Measurements from ENCODE around the gene NAT10. TPM values are rescaled to one million over a fixed set of nuclear protein-coding genes. Genes with fewer than 3 reads are reported as not detected.

The NAT10 gene
- total RNA-seq, 1 donor from 2014 or later = 15.7 TPM

GRCh38 chr11:34132261-34132965 is 27.0 kb downstream of the NAT10 start:
- no peak overlapping the region for H3K27ac ChIP-seq (ENCODE audit: low read depth, low read length)
- peaks cover 59 to 71% (median 71%) of the 10 kb centered on the region in 3 donors for H3K36me3 ChIP-seq (ENCODE audit: control insufficient read depth in 3 of 3, insufficient read depth in 3 of 3, low read length in 3 of 3)
- no peak overlapping the region for H3K9ac ChIP-seq (ENCODE audit: low read depth in 1 of 3, low read length in 3 of 3)
- no peak overlapping the region for H3K4me3 ChIP-seq (ENCODE audit: low read length in 3 of 3)
- H3K27me3 ChIP-seq (ENCODE audit: control insufficient read depth in 3 of 3, insufficient read depth in 3 of 3, low read length in 3 of 3) = no peaks in the 10 kb centered on the region
- no peaks in the 10 kb centered on the region for H3K9me3 ChIP-seq (ENCODE audit: control insufficient read depth in 3 of 3, low read length in 3 of 3)
- no peaks in the 10 kb centered on the region for H3K4me1 ChIP-seq (ENCODE audit: control insufficient read depth in 3 of 3, insufficient read depth in 3 of 3, low read length in 3 of 3)

- Histone ChIP-seq H3K9me3 (ENCODE audit: control insufficient read depth in 3 of 3, low read length in 3 of 3) (no peaks in the 10 kb centered on the region), H3K27me3 (ENCODE audit: control insufficient read depth in 3 of 3, insufficient read depth in 3 of 3, low read length in 3 of 3) (no peaks in the 10 kb centered on the region), H3K36me3 (ENCODE audit: control insufficient read depth in 3 of 3, insufficient read depth in 3 of 3, low read length in 3 of 3) (peaks cover 74 to 88% (median 80%) of the 10 kb centered on the region in 3 donors)
Observed at GRCh38 chr11:34134765-34135164, 29.3 kb downstream of the NAT10 start.

GRCh38 chr11:34135439-34135838 is 30.0 kb downstream of the NAT10 start:
- Histone ChIP-seq H3K9ac (ENCODE audit: low read depth in 1 of 3, low read length in 3 of 3) (no peak overlapping the region), H3K4me3 (ENCODE audit: low read length in 3 of 3) (no peak overlapping the region), H3K36me3 (ENCODE audit: control insufficient read depth in 3 of 3, insufficient read depth in 3 of 3, low read length in 3 of 3) (peaks cover 79 to 91% (median 85%) of the 10 kb centered on the region in 3 donors)

More at GRCh38 chr11:34134765-34135164, 29.3 kb downstream of the NAT10 start:
- H3K27ac ChIP-seq (ENCODE audit: low read depth, low read length) = no peak overlapping the region
- no peak overlapping the region for H3K9ac ChIP-seq (ENCODE audit: low read depth in 1 of 3, low read length in 3 of 3)
- H3K4me3 ChIP-seq (ENCODE audit: low read length in 3 of 3) = no peak overlapping the region
- no peaks in the 10 kb centered on the region for H3K4me1 ChIP-seq (ENCODE audit: control insufficient read depth in 3 of 3, insufficient read depth in 3 of 3, low read length in 3 of 3)

GRCh38 chr11:34136420-34136819 is 31.0 kb downstream of the NAT10 start:
- Histone ChIP-seq H3K4me3 (ENCODE audit: low read length in 3 of 3) (no peak overlapping the region), H3K4me1 (ENCODE audit: control insufficient read depth in 3 of 3, insufficient read depth in 3 of 3, low read length in 3 of 3) (no peaks in the 10 kb centered on the region), H3K27me3 (ENCODE audit: control insufficient read depth in 3 of 3, insufficient read depth in 3 of 3, low read length in 3 of 3) (no peaks in the 10 kb centered on the region), H3K36me3 (ENCODE audit: control insufficient read depth in 3 of 3, insufficient read depth in 3 of 3, low read length in 3 of 3) (peaks cover 80 to 91% (median 85%) of the 10 kb centered on the region in 3 donors), H3K27ac (ENCODE audit: low read depth, low read length) (no peak overlapping the region), H3K9ac (ENCODE audit: low read depth in 1 of 3, low read length in 3 of 3) (no peak overlapping the region), H3K9me3 (ENCODE audit: control insufficient read depth in 3 of 3, low read length in 3 of 3) (no peaks in the 10 kb centered on the region)

More at GRCh38 chr11:34135439-34135838, 30.0 kb downstream of the NAT10 start:
- Histone ChIP-seq H3K9me3 (ENCODE audit: control insufficient read depth in 3 of 3, low read length in 3 of 3) (no peaks in the 10 kb centered on the region), H3K4me1 (ENCODE audit: control insufficient read depth in 3 of 3, insufficient read depth in 3 of 3, low read length in 3 of 3) (no peaks in the 10 kb centered on the region), H3K27ac (ENCODE audit: low read depth, low read length) (no peak overlapping the region), H3K27me3 (ENCODE audit: control insufficient read depth in 3 of 3, insufficient read depth in 3 of 3, low read length in 3 of 3) (no peaks in the 10 kb centered on the region)

GRCh38 chr11:34139346-34139745 is 33.9 kb downstream of the NAT10 start:
- Histone ChIP-seq H3K36me3 (ENCODE audit: control insufficient read depth in 3 of 3, insufficient read depth in 3 of 3, low read length in 3 of 3) (peaks cover 86 to 94% (median 93%) of the 10 kb centered on the region in 3 donors), H3K4me1 (ENCODE audit: control insufficient read depth in 3 of 3, insufficient read depth in 3 of 3, low read length in 3 of 3) (no peaks in the 10 kb centered on the region), H3K9me3 (ENCODE audit: control insufficient read depth in 3 of 3, low read length in 3 of 3) (no peaks in the 10 kb centered on the region), H3K9ac (ENCODE audit: low read depth in 1 of 3, low read length in 3 of 3) (no peak overlapping the region), H3K4me3 (ENCODE audit: low read length in 3 of 3) (no peak overlapping the region), H3K27ac (ENCODE audit: low read depth, low read length) (no peak overlapping the region), H3K27me3 (ENCODE audit: control insufficient read depth in 3 of 3, insufficient read depth in 3 of 3, low read length in 3 of 3) (no peaks in the 10 kb centered on the region)

- no peaks in the 10 kb centered on the region for H3K4me1 ChIP-seq (ENCODE audit: control insufficient read depth in 3 of 3, insufficient read depth in 3 of 3, low read length in 3 of 3)
- no peak overlapping the region for H3K27ac ChIP-seq (ENCODE audit: low read depth, low read length)
- H3K4me3 ChIP-seq (ENCODE audit: low read length in 3 of 3) = no peak overlapping the region
- H3K9me3 ChIP-seq (ENCODE audit: control insufficient read depth in 3 of 3, low read length in 3 of 3) = no peaks in the 10 kb centered on the region
- no peak overlapping the region for H3K9ac ChIP-seq (ENCODE audit: low read depth in 1 of 3, low read length in 3 of 3)
- peaks cover 87 to 94% (median 93%) of the 10 kb centered on the region in 3 donors for H3K36me3 ChIP-seq (ENCODE audit: control insufficient read depth in 3 of 3, insufficient read depth in 3 of 3, low read length in 3 of 3)
- no peaks in the 10 kb centered on the region for H3K27me3 ChIP-seq (ENCODE audit: control insufficient read depth in 3 of 3, insufficient read depth in 3 of 3, low read length in 3 of 3)
Observed at GRCh38 chr11:34140149-34140548, 34.7 kb downstream of the NAT10 start.

GRCh38 chr11:34143048-34143447 is 37.6 kb downstream of the NAT10 start:
- H3K27ac ChIP-seq (ENCODE audit: low read depth, low read length) = no peak overlapping the region
- H3K36me3 ChIP-seq (ENCODE audit: control insufficient read depth in 3 of 3, insufficient read depth in 3 of 3, low read length in 3 of 3) = peaks cover 91 to 98% (median 96%) of the 10 kb centered on the region in 3 donors
- no peaks in the 10 kb centered on the region for H3K9me3 ChIP-seq (ENCODE audit: control insufficient read depth in 3 of 3, low read length in 3 of 3)
- H3K27me3 ChIP-seq (ENCODE audit: control insufficient read depth in 3 of 3, insufficient read depth in 3 of 3, low read length in 3 of 3) = no peaks in the 10 kb centered on the region
- no peaks in the 10 kb centered on the region for H3K4me1 ChIP-seq (ENCODE audit: control insufficient read depth in 3 of 3, insufficient read depth in 3 of 3, low read length in 3 of 3)
- H3K9ac ChIP-seq (ENCODE audit: low read depth in 1 of 3, low read length in 3 of 3) = no peak overlapping the region
- H3K4me3 ChIP-seq (ENCODE audit: low read length in 3 of 3) = no peak overlapping the region

GRCh38 chr11:34145073-34145472 is 39.6 kb downstream of the NAT10 start:
- H3K4me1 ChIP-seq (ENCODE audit: control insufficient read depth in 3 of 3, insufficient read depth in 3 of 3, low read length in 3 of 3) = no peaks in the 10 kb centered on the region
- H3K4me3 ChIP-seq (ENCODE audit: low read length in 3 of 3) = no peak overlapping the region
- H3K27ac ChIP-seq (ENCODE audit: low read depth, low read length) = no peak overlapping the region
- H3K27me3 ChIP-seq (ENCODE audit: control insufficient read depth in 3 of 3, insufficient read depth in 3 of 3, low read length in 3 of 3) = no peaks in the 10 kb centered on the region
- no peak overlapping the region for H3K9ac ChIP-seq (ENCODE audit: low read depth in 1 of 3, low read length in 3 of 3)
- peaks cover 77 to 94% (median 91%) of the 10 kb centered on the region in 3 donors for H3K36me3 ChIP-seq (ENCODE audit: control insufficient read depth in 3 of 3, insufficient read depth in 3 of 3, low read length in 3 of 3)
- no peaks in the 10 kb centered on the region for H3K9me3 ChIP-seq (ENCODE audit: control insufficient read depth in 3 of 3, low read length in 3 of 3)

- no peak overlapping the region for H3K27ac ChIP-seq (ENCODE audit: low read depth, low read length)
- H3K9ac ChIP-seq (ENCODE audit: low read depth in 1 of 3, low read length in 3 of 3) = no peak overlapping the region
- no peak overlapping the region for H3K4me3 ChIP-seq (ENCODE audit: low read length in 3 of 3)
- H3K27me3 ChIP-seq (ENCODE audit: control insufficient read depth in 3 of 3, insufficient read depth in 3 of 3, low read length in 3 of 3) = no peaks in the 10 kb centered on the region
- no peaks in the 10 kb centered on the region for H3K9me3 ChIP-seq (ENCODE audit: control insufficient read depth in 3 of 3, low read length in 3 of 3)
- H3K4me1 ChIP-seq (ENCODE audit: control insufficient read depth in 3 of 3, insufficient read depth in 3 of 3, low read length in 3 of 3) = no peaks in the 10 kb centered on the region
- peaks cover 77 to 92% (median 87%) of the 10 kb centered on the region in 3 donors for H3K36me3 ChIP-seq (ENCODE audit: control insufficient read depth in 3 of 3, insufficient read depth in 3 of 3, low read length in 3 of 3)
Observed at GRCh38 chr11:34145847-34146381, 40.5 kb downstream of the NAT10 start.

- Histone ChIP-seq H3K9ac (ENCODE audit: low read depth in 1 of 3, low read length in 3 of 3) (no peak overlapping the region), H3K27me3 (ENCODE audit: control insufficient read depth in 3 of 3, insufficient read depth in 3 of 3, low read length in 3 of 3) (no peaks in the 10 kb centered on the region), H3K9me3 (ENCODE audit: control insufficient read depth in 3 of 3, low read length in 3 of 3) (no peaks in the 10 kb centered on the region), H3K36me3 (ENCODE audit: control insufficient read depth in 3 of 3, insufficient read depth in 3 of 3, low read length in 3 of 3) (peaks cover 72 to 87% (median 85%) of the 10 kb centered on the region in 3 donors), H3K27ac (ENCODE audit: low read depth, low read length) (no peak overlapping the region), H3K4me3 (ENCODE audit: low read length in 3 of 3) (no peak overlapping the region), H3K4me1 (ENCODE audit: control insufficient read depth in 3 of 3, insufficient read depth in 3 of 3, low read length in 3 of 3) (no peaks in the 10 kb centered on the region)
Observed at GRCh38 chr11:34146411-34146810, 41.0 kb downstream of the NAT10 start.
